Activated CD4-positive, alpha-beta memory T cell treated with anti-CD3 and anti-CD28 coated beads for 36 hours (primary cell): ENCODE data around the gene USP46. TPM values are rescaled to one million over a fixed set of nuclear protein-coding genes. Genes with fewer than 3 reads are reported as not detected.

Source experiments
- CTCF ChIA-PET: fragments of 350-600 bp; sonication (Branson Sonifier 250); formaldehyde crosslinking; loops from one replicate; lab custom pipeline; 2021; ENCODE audit warnings: antibody characterized with exemption, inconsistent platforms; lab: Charles Lee
- POLR2A ChIA-PET: fragments of 350-600 bp; sonication (Branson Sonifier 250); formaldehyde crosslinking; loops from one replicate; lab custom pipeline; 2021; ENCODE audit warnings: antibody characterized with exemption; lab: Charles Lee
- DNase-seq: peaks from one replicate; pipeline ENCODE4 v3.0.0-alpha.2; 2020
- H3K27ac Mint-ChIP-seq: one replicate; pipeline ENCODE4 v1.8.0; 2021; ENCODE audit warnings: mixed read lengths
- H3K27me3 Mint-ChIP-seq: one replicate; pipeline ENCODE4 v1.8.0; 2021; ENCODE audit warnings: mixed read lengths
- H3K36me3 Mint-ChIP-seq: one replicate; pipeline ENCODE4 v1.8.0; 2021; ENCODE audit warnings: mixed read lengths
- H3K4me1 Mint-ChIP-seq: one replicate; pipeline ENCODE4 v1.8.0; 2021; ENCODE audit warnings: low read depth, mixed read lengths
- H3K4me3 Mint-ChIP-seq: one replicate; pipeline ENCODE4 v1.8.0; 2021; ENCODE audit warnings: mild to moderate bottlenecking, mixed read lengths
- H3K9me3 Mint-ChIP-seq: one replicate; pipeline ENCODE4 v1.8.0; 2021; ENCODE audit warnings: mixed read lengths
- intact Hi-C: fragments of 100-400 bp; cut with micrococcal nuclease; formaldehyde crosslinking; loops from one replicate; pipeline ENCODE4 v1.15.1; 2023
- total RNA-seq, 2 experiments: library from RNA; stranded (reverse); gene quantifications; one replicate each; pipeline ENCODE4 v1.2.3, GENCODE V29; 2021

The USP46 gene
- total RNA-seq, 2 experiments from 2014 or later: 6.2 to 7.0 TPM

GRCh38 chr4:52586069-52586468 is 73.0 kb downstream of the USP46 start:
- H3K4me3 Mint-ChIP-seq: no peak overlapping the region
- no peaks in the 10 kb centered on the region for H3K36me3 Mint-ChIP-seq
- peaks cover 31% of the 10 kb centered on the region for H3K4me1 Mint-ChIP-seq
- no peak overlapping the region for H3K27ac Mint-ChIP-seq
- no peak for DNase-seq
- intact Hi-C loops: no loop called here
- H3K9me3 Mint-ChIP-seq: no peaks in the 10 kb centered on the region
- POLR2A ChIA-PET: no interaction called here
- CTCF ChIA-PET: interaction anchor here (3.7 kb wide), 1 partner anchor 398 kb away, joined by 24 read pairs; no protein-coding TSS in a partner anchor
- H3K27me3 Mint-ChIP-seq: no peaks in the 10 kb centered on the region

GRCh38 chr4:52585379-52585778 is 73.7 kb downstream of the USP46 start:
- intact Hi-C loops: no loop called here
- POLR2A ChIA-PET: no interaction called here
- no peaks in the 10 kb centered on the region for H3K9me3 Mint-ChIP-seq
- H3K4me1 Mint-ChIP-seq: peaks cover 30% of the 10 kb centered on the region
- no peak overlapping the region for H3K27ac Mint-ChIP-seq
- H3K4me3 Mint-ChIP-seq: no peak overlapping the region
- H3K36me3 Mint-ChIP-seq: no peaks in the 10 kb centered on the region
- no peaks in the 10 kb centered on the region for H3K27me3 Mint-ChIP-seq
- CTCF ChIA-PET: interaction anchor here (0.7 to 3.7 kb wide), 2 partner anchors 40 to 398 kb away, joined by 3 to 24 read pairs; no protein-coding TSS in a partner anchor
- DNase-seq: no peak

- Mint-ChIP-seq H3K9me3 (no peaks in the 10 kb centered on the region), H3K27ac (no peak overlapping the region), H3K27me3 (no peaks in the 10 kb centered on the region), H3K4me1 (peaks cover 3% of the 10 kb centered on the region), H3K36me3 (no peaks in the 10 kb centered on the region), H3K4me3 (no peak overlapping the region)
- intact Hi-C loops: no loop called here
- ChIA-PET POLR2A (no interaction called here), CTCF (no interaction called here)
- DNase-seq: no peak
Measured at GRCh38 chr4:52579602-52580272, 79.4 kb downstream of the USP46 start.

GRCh38 chr4:52578951-52579350 is 80.2 kb downstream of the USP46 start:
- Mint-ChIP-seq H3K36me3 (no peaks in the 10 kb centered on the region), H3K4me3 (no peak overlapping the region), H3K9me3 (no peaks in the 10 kb centered on the region), H3K27ac (no peak overlapping the region), H3K27me3 (no peaks in the 10 kb centered on the region), H3K4me1 (peaks cover 3% of the 10 kb centered on the region)
- no peak for DNase-seq
- ChIA-PET POLR2A (no interaction called here), CTCF (no interaction called here)
- intact Hi-C loops: no loop called here

- no peaks in the 10 kb centered on the region for H3K9me3 Mint-ChIP-seq
- POLR2A ChIA-PET: no interaction called here
- H3K36me3 Mint-ChIP-seq: no peaks in the 10 kb centered on the region
- CTCF ChIA-PET: no interaction called here
- no peak overlapping the region for H3K4me3 Mint-ChIP-seq
- intact Hi-C loops: no loop called here
- peaks cover 1% of the 10 kb centered on the region for H3K27me3 Mint-ChIP-seq
- DNase-seq: no peak
- H3K27ac Mint-ChIP-seq: no peak overlapping the region
- peaks cover 3% of the 10 kb centered on the region for H3K4me1 Mint-ChIP-seq
Measured at GRCh38 chr4:52577624-52577962, 81.5 kb downstream of the USP46 start.

- no peak for DNase-seq
- Mint-ChIP-seq H3K27ac (no peak overlapping the region), H3K4me1 (peaks cover 3% of the 10 kb centered on the region), H3K27me3 (peaks cover 1% of the 10 kb centered on the region), H3K9me3 (no peaks in the 10 kb centered on the region), H3K36me3 (no peaks in the 10 kb centered on the region), H3K4me3 (no peak overlapping the region)
- ChIA-PET CTCF (no interaction called here), POLR2A (no interaction called here)
- intact Hi-C loops: no loop called here
Measured at GRCh38 chr4:52576961-52577623, 82.0 kb downstream of the USP46 start.

- DNase-seq: peak; percentile 44
- ChIA-PET CTCF (no interaction called here), POLR2A (no interaction called here)
- intact Hi-C loops: no loop called here
- Mint-ChIP-seq H3K4me3 (no peak overlapping the region), H3K27me3 (peaks cover 1% of the 10 kb centered on the region), H3K9me3 (no peaks in the 10 kb centered on the region), H3K27ac (no peak overlapping the region), H3K4me1 (peaks cover 3% of the 10 kb centered on the region), H3K36me3 (no peaks in the 10 kb centered on the region)
Measured at GRCh38 chr4:52576326-52576725, 82.8 kb downstream of the USP46 start.

GRCh38 chr4:52575406-52575805 is 83.7 kb downstream of the USP46 start:
- Mint-ChIP-seq H3K27me3 (peaks cover 3% of the 10 kb centered on the region), H3K36me3 (no peaks in the 10 kb centered on the region), H3K4me1 (peaks cover 3% of the 10 kb centered on the region), H3K9me3 (no peaks in the 10 kb centered on the region), H3K4me3 (no peak overlapping the region), H3K27ac (no peak overlapping the region)
- DNase-seq: no peak
- intact Hi-C loops: no loop called here
- ChIA-PET CTCF (no interaction called here), POLR2A (no interaction called here)

- H3K4me1 Mint-ChIP-seq: peaks cover 3% of the 10 kb centered on the region
- H3K4me3 Mint-ChIP-seq: no peak overlapping the region
- H3K27me3 Mint-ChIP-seq: peaks cover 3% of the 10 kb centered on the region
- ChIA-PET POLR2A (no interaction called here), CTCF (interaction anchor here (0.9 kb wide), 1 partner anchor 29 kb away, joined by 4 read pairs; no protein-coding TSS in a partner anchor)
- H3K27ac Mint-ChIP-seq: no peak overlapping the region
- H3K9me3 Mint-ChIP-seq: no peaks in the 10 kb centered on the region
- H3K36me3 Mint-ChIP-seq: no peaks in the 10 kb centered on the region
- intact Hi-C loops: no loop called here
- DNase-seq: no peak
Measured at GRCh38 chr4:52574036-52574435, 85.1 kb downstream of the USP46 start.

- Mint-ChIP-seq H3K9me3 (no peaks in the 10 kb centered on the region), H3K27ac (no peak overlapping the region), H3K4me3 (no peak overlapping the region), H3K27me3 (peaks cover 3% of the 10 kb centered on the region), H3K4me1 (peaks cover 3% of the 10 kb centered on the region), H3K36me3 (no peaks in the 10 kb centered on the region)
- ChIA-PET POLR2A (no interaction called here), CTCF (interaction anchor here (0.9 kb wide), 1 partner anchor 29 kb away, joined by 4 read pairs; no protein-coding TSS in a partner anchor)
- DNase-seq: no peak
- intact Hi-C loops: no loop called here
Measured at GRCh38 chr4:52573551-52573950, 85.5 kb downstream of the USP46 start.

GRCh38 chr4:52572936-52573485 is 86.1 kb downstream of the USP46 start:
- H3K4me3 Mint-ChIP-seq: no peak overlapping the region
- H3K27ac Mint-ChIP-seq: no peak overlapping the region
- intact Hi-C loops: no loop called here
- H3K27me3 Mint-ChIP-seq: peaks cover 3% of the 10 kb centered on the region
- no peaks in the 10 kb centered on the region for H3K36me3 Mint-ChIP-seq
- POLR2A ChIA-PET: no interaction called here
- CTCF ChIA-PET: no interaction called here
- H3K4me1 Mint-ChIP-seq: peaks cover 3% of the 10 kb centered on the region
- DNase-seq: no peak
- H3K9me3 Mint-ChIP-seq: no peaks in the 10 kb centered on the region

GRCh38 chr4:52568351-52568750 is 90.8 kb downstream of the USP46 start:
- H3K4me3 Mint-ChIP-seq: no peak overlapping the region
- CTCF ChIA-PET: no interaction called here

More at GRCh38 chr4:52568351-52568750, 90.8 kb downstream of the USP46 start:
- H3K36me3 Mint-ChIP-seq: no peaks in the 10 kb centered on the region
- POLR2A ChIA-PET: no interaction called here
- intact Hi-C loops: no loop called here
- H3K27me3 Mint-ChIP-seq: peaks cover 2% of the 10 kb centered on the region
- no peak overlapping the region for H3K27ac Mint-ChIP-seq
- DNase-seq: no peak
- no peaks in the 10 kb centered on the region for H3K4me1 Mint-ChIP-seq
- H3K9me3 Mint-ChIP-seq: no peaks in the 10 kb centered on the region
